ENCODE data around the gene KIF13A. TPM values are rescaled to one million over a fixed set of nuclear protein-coding genes. Genes with fewer than 3 reads are reported as not detected.
"Not testable (repeated sequence)": the region's sequence is repeated elsewhere in the genome, so short reads cannot be mapped to it uniquely, and the experiment has no call there.

Gene KIF13A
- polyA plus RNA-seq, 1 donor, result 43.1 TPM

DNA sequence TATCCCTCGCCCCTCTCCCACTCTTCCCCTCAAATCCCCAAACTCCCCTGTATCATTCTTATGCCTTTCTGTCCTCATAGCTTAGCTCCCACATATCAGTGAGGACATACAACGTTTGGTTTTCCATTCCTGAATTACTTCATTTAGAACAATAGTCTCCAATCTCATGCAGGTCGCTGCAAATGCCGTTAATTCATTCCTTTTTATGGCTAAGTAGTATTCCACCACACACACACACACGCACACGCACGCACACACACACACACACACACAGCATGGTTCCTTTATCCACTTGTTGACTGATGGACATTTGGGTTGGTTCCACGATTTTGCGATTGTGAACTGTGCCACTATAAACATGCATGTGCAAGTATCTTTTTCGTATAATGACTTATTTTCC, 112.7 kb downstream of the KIF13A start:
- DNase-seq, result no peak

DNA sequence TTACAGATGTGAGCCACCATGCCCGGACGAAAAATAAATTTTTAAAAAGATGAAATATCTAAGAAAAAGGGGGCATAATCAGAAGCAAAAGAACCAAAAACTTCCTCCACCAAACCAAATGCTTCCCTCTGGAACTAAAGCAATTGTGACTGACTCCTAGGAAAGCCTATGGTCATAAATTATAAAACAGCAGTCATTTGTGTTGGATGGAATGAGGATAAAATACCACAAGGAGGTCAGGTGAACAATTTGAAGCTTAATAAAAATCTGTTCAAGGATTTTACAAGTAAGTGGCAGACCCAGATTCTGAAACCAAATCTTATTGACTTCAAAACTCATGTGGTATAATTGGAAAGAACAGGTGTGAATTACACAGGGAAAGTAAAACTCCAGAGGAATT, 114.5 kb downstream of the KIF13A start:
- no peak for DNase-seq

DNA sequence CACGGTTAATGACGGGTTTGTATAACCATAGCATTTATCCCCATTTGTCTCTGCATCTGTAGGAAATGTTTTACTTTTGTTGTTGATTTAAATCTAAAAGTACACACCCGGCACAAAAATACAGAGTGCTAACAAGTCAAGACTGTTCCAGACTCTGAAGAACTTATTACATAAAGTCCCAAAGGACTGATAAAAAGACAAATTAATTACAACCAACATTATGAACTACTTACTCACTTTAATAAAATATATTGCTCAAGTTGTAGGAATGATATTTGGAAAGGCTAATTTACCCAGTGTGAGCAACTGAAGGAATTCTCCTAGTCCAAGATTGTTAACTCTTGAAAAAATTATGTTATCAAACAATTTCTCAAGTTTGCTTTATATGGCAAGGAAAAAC, 115.6 kb downstream of the KIF13A start:
- DNase-seq, result no peak

DNA sequence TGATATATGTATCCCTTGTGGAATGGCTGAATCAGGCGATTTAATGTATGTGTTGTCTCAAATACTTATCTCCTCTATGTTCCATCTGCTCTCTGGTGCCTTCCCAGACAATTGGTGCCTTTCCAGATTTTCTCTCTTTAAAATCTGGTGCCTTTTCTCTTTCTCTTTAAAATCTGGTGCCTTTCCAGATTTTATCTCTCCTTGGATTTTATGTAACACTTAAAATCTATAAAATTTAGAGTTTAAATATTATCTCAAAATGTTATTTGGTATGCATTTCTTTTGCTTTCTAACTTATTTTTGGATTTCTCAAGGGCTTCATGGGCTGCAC, 116.3 kb downstream of the KIF13A start:
- DNase-seq, result no peak

DNA sequence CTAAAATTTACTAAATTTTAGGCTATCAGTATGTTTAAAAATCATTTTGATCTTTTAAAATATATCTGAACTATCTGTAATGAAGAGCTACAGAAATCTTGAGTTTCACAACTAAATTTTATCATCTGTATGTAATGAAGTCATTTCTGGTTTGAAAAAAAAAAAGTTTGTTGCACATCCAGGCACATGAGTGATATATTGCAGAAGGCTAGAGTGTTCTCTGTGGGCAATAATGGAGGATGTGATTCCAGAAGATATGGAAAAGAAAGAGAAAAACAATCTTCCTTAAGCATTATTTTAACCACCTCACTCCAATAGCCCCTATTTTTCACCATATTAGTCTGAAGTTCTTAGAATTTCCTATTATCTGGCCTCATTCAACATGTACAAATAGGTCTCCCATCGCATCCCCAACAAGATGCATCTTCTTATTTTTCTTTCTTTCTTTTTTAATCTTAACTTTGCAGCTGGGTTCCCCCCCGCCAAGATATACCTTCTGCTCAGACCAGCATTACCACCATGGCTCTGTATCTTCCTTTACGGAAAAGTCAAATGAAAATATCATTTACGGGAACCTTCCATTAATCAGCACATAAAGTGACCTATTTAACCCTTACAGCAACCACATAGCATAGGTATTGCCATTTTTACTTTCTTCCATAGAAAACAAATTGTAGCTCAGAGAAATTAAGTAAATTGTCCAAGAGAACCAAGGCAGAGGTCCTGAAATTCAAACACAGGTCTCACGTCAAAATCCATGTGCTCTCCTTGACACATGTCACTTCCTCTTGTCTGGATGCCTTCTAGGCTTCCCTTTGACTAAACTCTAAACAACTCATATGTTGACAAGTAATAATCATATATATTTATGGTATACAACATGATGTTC, 116.9 kb downstream of the KIF13A start:
- no peak for DNase-seq

- DNase-seq, result no peak
Measured at GRCh38 chr6:17869753-17870050, 117.7 kb downstream of the KIF13A start.

DNA sequence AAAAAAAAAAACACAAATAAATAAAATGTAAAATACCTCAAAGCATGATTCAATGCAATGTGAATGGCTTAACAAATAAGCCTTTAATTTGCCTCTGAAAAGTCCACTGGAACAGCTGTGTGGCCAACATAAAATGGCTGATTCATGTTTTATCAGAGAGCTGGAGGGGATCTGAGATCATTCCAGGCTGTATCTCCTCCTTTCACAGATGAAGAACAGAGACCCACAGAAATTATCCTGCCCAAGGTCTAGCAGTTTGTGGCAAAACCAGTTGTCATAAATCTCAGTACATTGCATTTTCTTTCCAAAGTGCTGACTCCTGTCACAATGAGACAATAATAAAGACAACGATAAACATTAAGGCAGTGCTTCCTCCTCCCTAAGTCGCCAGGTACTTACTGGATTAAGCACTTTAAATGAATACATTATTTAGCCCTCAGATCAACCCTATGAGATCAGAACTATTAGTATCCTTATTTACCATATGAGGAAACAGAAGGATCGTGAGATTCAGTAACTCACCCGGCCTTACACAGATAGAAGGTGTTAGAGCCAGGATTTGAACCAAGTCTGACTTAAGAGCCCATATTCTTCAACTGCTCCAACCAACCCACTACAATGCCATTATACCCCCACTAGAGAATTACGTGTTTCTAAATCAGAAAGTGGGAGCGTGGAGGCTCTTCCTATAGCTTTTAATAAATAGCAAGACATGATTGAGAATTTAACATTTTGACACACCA, 118.3 kb downstream of the KIF13A start:
- no peak for DNase-seq

- DNase-seq, result no peak
Measured at GRCh38 chr6:17867880-17868279, 119.6 kb downstream of the KIF13A start.

GRCh38 chr6:17866876-17867444, 120.5 kb downstream of the KIF13A start:
- DNase-seq, result no peak

GRCh38 chr6:17865798-17866725, 121.4 kb downstream of the KIF13A start:
- no peak for DNase-seq

DNA sequence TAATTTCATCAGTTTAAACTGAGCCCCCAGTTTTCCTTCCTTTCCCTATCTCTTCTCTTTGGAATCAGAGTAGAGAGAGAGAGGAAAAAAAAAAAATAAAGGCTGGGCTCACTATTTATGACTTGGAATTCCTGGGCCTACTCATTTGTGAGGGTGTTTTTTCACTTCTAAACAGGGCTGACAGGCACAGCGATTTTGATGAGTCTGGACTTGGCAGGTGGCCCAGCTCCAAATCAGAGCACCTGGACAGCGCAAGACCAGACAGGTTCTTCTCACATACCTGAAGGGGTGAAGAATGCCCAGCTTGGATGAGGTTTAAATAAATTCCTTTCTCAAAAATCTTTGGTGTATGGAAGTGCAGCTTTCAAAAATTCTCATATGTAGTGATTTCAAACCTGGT, 122.2 kb downstream of the KIF13A start:
- DNase-seq, result no peak

- DNase-seq, result no peak
Measured at GRCh38 chr6:17863901-17864754, 123.3 kb downstream of the KIF13A start.

GRCh38 chr6:17861361-17861760, 126.1 kb downstream of the KIF13A start:
- DNase-seq, result no peak

- no peak for DNase-seq
Measured at GRCh38 chr6:17859846-17860245, 127.6 kb downstream of the KIF13A start.

DNA sequence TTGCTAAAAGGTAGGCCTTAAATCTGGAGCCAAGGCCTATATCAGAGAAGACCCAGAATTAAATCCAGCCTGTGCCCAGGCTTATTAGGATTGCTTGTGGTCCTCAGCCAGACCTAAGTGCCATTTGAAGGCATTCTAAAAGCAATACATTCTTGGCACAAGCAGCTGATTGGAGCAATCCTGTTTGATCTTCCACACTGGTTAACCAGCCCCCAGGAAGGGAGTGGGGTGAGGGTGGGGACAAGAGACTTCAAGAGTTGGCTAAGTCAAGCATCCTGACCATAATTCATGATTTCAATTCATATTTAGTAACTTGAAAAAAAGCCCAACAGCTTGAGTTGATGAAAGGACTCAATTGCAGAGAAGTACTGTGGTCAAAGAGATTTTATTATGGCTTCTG, 128.9 kb downstream of the KIF13A start:
- no peak for DNase-seq

DNA sequence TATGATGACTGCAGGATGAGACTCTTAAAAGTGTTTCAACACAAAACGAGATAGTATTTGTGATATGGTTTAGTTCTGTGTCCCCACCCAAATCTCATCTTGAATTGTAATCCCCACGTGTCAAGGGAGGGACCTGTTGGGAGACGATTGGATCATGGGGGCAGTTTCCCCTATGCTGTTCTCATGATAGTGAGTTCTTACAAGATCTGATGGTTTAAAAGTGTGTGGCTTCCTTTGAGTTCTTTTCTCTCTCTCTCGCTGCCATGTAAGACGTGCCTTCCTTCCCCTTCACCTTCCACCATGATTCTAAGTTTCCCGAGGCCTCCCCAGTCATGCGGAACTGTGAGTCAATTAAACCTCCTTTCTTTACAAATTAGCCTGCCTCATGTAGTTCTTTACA, 130.2 kb downstream of the KIF13A start:
- DNase-seq, result not testable (repeated sequence)

GRCh38 chr6:17856306-17856705, 131.1 kb downstream of the KIF13A start:
- no peak for DNase-seq

- no peak for DNase-seq
Measured at GRCh38 chr6:17855381-17855780, 132.1 kb downstream of the KIF13A start.

DNA sequence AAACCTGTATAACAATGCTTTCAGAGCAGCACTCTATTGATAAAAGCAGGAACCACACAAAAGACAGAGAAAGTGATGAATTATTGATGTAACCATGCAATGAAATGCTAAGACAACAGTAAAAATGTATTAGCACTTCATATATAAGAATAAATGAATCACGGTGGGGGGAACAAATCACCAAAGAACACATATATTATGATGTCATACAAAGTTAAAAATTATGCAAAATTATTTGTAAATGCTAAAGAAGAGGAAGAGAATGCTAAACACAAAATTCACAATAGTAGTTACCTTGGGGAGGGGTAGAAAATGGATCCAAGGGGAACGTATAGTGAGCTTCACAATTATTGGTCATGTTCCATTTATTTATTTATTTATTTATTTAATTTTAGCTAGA, 133.9 kb downstream of the KIF13A start:
- DNase-seq, result no peak

- no peak for DNase-seq
Measured at GRCh38 chr6:17851720-17852161, 135.7 kb downstream of the KIF13A start.

- DNase-seq, result no peak
Measured at GRCh38 chr6:17851001-17851719, 136.3 kb downstream of the KIF13A start.

Data from left kidney (tissue), 2 donors.